ENCODE data around the gene PRKG1.

The PRKG1 gene

DNA sequence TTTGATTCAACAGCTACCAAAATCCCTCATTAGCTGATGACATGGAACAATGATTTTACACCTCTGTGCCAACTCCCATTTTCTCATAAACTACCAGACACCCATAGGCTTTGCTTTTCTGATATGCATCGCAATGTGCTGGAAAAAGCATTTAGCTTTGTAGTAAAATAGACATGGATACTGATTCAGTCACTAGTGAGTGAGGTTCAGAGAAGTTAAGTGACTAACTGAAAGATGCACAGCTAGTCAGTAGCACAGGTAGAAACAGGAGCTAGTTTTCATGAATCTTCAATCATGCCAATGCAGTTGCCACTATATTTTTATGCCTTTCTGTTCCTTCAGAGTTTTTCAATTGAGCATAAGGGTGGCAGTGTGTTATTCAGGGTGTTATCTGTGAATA lies 38.7 kb downstream of the PRKG1 start:
- no peaks in the 10 kb centered on the region for H3K36me3 ChIP-seq (ENCODE audit: control insufficient read depth, insufficient read depth, low read length)

DNA sequence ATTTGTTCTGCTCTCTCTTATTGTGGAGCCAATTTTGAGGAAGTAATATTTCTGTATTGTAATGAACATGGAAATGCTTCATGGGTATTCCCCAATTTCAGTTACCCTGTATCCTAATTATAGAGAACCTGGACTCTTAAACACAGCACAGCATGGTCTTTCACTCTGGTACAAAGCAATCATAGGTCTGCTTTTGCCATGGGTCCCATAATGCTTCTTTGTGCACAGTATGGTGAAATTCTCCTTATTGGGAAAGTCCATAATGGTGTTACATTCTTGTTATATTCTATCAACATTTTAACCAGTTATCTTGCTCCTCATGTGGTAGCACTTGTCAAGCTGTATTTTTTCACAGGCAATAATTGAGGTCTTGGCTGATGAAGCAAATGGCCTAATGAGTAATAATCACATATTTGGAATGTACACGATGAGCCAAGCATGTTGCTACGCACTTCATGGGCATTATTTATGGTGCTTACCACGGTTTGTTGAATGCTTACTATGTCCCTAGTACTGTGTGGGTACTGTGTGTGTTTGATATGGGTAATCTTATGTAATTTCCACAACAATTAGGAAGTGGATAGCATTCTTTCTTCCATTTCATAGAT lies 42.9 kb downstream of the PRKG1 start:
- no peaks in the 10 kb centered on the region for H3K9me3 ChIP-seq (ENCODE audit: control insufficient read depth, low read length)
- H3K4me3 ChIP-seq (ENCODE audit: extremely low read depth, insufficient read depth, low read length, poor library complexity, severe bottlenecking), result no peak overlapping the region
- WGBS, 2 experiments (ENCODE audit: insufficient coverage in 2 of 2), result 82 to 100% methylated on average over 1 to 2 of the region's 3 CpGs
- H3K4me1 ChIP-seq (ENCODE audit: control insufficient read depth, insufficient read depth, low read length, poor library complexity, severe bottlenecking), result no peaks in the 10 kb centered on the region
- H3K36me3 ChIP-seq (ENCODE audit: control insufficient read depth, insufficient read depth, low read length), result no peaks in the 10 kb centered on the region
- H3K27ac ChIP-seq (ENCODE audit: low read depth, low read length, severe bottlenecking), result no peak overlapping the region

More for the DNA sequence above, 38.7 kb downstream of the PRKG1 start:
- WGBS, 2 experiments (ENCODE audit: insufficient coverage in 2 of 2), result 100% methylated on average over 1 of the region's 1 CpG; no CpG with 5 or more reads in 1 of the 2 experiments
- Histone ChIP-seq H3K9me3 (ENCODE audit: control insufficient read depth, low read length) (no peaks in the 10 kb centered on the region), H3K27ac (ENCODE audit: low read depth, low read length, severe bottlenecking) (no peak overlapping the region), H3K4me1 (ENCODE audit: control insufficient read depth, insufficient read depth, low read length, poor library complexity, severe bottlenecking) (no peaks in the 10 kb centered on the region), H3K4me3 (ENCODE audit: extremely low read depth, insufficient read depth, low read length, poor library complexity, severe bottlenecking) (no peak overlapping the region)

DNA sequence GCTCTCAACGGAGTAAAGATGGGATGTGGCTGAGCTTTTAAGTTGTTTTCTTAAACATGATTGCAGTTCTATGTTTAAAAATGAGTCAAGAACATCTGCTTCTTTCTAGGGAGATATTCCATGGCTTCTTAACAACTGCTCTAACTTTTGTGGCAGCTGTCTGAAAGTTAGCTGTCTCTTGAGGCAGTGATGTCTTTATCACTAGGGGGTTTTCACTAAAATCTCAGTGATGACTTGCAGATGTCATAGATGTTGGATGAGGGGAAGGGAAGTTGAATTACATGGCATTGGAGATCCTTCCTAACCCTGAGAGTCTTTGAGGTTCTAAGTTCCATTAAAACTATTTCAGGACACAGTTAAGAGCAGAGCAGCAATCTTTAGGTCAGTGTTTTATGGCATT lies 43.5 kb downstream of the PRKG1 start:
- Histone ChIP-seq H3K9me3 (ENCODE audit: control insufficient read depth, low read length) (no peaks in the 10 kb centered on the region), H3K4me1 (ENCODE audit: control insufficient read depth, insufficient read depth, low read length, poor library complexity, severe bottlenecking) (no peaks in the 10 kb centered on the region), H3K4me3 (ENCODE audit: extremely low read depth, insufficient read depth, low read length, poor library complexity, severe bottlenecking) (no peak overlapping the region), H3K27ac (ENCODE audit: low read depth, low read length, severe bottlenecking) (no peak overlapping the region), H3K36me3 (ENCODE audit: control insufficient read depth, insufficient read depth, low read length) (no peaks in the 10 kb centered on the region)
- WGBS, 2 experiments (ENCODE audit: insufficient coverage in 2 of 2), result no CpG with 5 or more reads among the region's 1 CpG

DNA sequence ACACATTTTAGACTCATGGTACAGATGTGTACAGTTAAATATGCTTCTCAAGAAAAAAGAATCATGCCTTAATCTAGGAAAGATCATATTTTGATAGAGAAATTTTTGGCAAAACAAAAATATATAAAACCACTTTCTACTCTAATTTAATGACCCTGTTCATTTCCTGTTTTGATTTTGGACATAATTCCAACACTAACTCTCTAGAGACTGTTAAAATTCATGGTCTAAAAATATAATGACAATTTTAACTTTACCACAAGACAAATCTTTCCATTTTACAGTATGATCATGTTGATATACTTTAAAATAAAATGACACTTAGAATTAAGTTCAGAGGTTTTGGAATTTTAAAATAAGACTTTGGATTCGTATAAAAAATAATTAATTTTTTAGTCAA lies 45.2 kb downstream of the PRKG1 start:
- Histone ChIP-seq H3K4me1 (ENCODE audit: control insufficient read depth, insufficient read depth, low read length, poor library complexity, severe bottlenecking) (no peaks in the 10 kb centered on the region), H3K9me3 (ENCODE audit: control insufficient read depth, low read length) (no peaks in the 10 kb centered on the region), H3K27ac (ENCODE audit: low read depth, low read length, severe bottlenecking) (no peak overlapping the region), H3K36me3 (ENCODE audit: control insufficient read depth, insufficient read depth, low read length) (no peaks in the 10 kb centered on the region), H3K4me3 (ENCODE audit: extremely low read depth, insufficient read depth, low read length, poor library complexity, severe bottlenecking) (no peak overlapping the region)
- WGBS, 2 experiments (ENCODE audit: insufficient coverage in 2 of 2), result no CpG with 5 or more reads among the region's 1 CpG

DNA sequence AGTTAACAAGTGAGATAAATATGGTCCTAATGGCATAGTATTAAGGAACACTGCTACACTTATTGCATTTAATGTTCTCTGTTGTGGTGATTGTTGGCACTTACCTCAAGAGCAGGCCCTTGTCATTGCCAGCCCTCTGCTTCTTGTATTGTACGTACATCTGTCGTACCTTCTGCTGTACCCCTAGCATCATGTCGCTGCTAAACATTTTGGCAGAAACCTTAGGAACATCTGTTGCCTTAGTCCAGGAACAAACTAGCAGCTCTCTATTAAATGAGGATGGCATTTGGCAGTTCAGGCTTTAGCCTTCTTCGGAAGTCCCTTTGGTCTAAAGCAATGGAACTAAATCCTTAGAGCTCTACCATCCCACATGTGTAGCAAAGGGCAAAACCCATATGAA lies 47.6 kb downstream of the PRKG1 start:
- WGBS, 2 experiments (ENCODE audit: insufficient coverage in 2 of 2), result 81 to 100% methylated on average over 2 to 3 of the region's 4 CpGs
- Histone ChIP-seq H3K4me3 (ENCODE audit: extremely low read depth, insufficient read depth, low read length, poor library complexity, severe bottlenecking) (no peak overlapping the region), H3K36me3 (ENCODE audit: control insufficient read depth, insufficient read depth, low read length) (no peaks in the 10 kb centered on the region), H3K9me3 (ENCODE audit: control insufficient read depth, low read length) (no peaks in the 10 kb centered on the region), H3K4me1 (ENCODE audit: control insufficient read depth, insufficient read depth, low read length, poor library complexity, severe bottlenecking) (no peaks in the 10 kb centered on the region), H3K27ac (ENCODE audit: low read depth, low read length, severe bottlenecking) (no peak overlapping the region)

DNA sequence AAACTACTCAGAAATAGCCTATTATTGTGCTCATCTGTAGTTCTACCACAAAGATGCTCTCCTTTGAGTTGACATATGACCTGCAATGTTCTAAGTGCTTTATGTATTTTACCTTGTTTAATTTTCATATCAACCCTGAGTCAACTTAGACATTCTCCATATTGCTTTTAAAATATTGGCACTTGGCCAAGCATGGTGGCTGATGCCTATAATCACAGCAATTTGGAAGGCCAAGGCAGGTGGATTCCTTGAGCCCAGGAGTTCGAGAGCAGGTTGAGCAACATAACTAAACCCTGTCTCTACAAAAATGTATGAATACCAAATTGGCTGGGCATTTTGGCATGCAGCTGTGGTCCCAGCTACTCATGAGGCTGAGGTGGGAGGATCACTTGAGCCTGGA lies 50.6 kb downstream of the PRKG1 start:
- Histone ChIP-seq H3K4me3 (ENCODE audit: extremely low read depth, insufficient read depth, low read length, poor library complexity, severe bottlenecking) (no peak overlapping the region), H3K36me3 (ENCODE audit: control insufficient read depth, insufficient read depth, low read length) (no peaks in the 10 kb centered on the region), H3K4me1 (ENCODE audit: control insufficient read depth, insufficient read depth, low read length, poor library complexity, severe bottlenecking) (no peaks in the 10 kb centered on the region), H3K9me3 (ENCODE audit: control insufficient read depth, low read length) (no peaks in the 10 kb centered on the region), H3K27ac (ENCODE audit: low read depth, low read length, severe bottlenecking) (no peak overlapping the region)
- WGBS, 2 experiments (ENCODE audit: insufficient coverage in 2 of 2), result 100% methylated on average over 1 of the region's 1 CpG

DNA sequence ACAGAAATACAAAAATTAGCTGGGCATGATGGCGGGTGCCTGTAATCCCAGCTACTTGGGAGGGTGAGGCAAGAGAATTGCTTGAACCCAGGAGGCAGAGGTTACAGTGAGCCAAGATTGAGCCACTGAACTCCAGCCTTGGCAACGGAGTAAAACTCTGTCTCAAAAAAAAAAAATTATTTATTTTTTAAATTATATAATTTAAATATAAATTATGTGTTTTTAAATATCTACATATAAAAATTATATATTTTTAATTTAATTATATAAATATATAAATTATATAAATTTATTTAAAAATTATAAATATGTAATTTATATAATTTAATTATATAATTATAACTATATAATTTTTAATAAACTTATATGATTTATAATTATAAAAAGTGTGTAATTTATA lies 51.2 kb downstream of the PRKG1 start:
- 90% methylated on average over 1 of the region's 2 CpGs; no CpG with 5 or more reads in 1 of the 2 experiments for WGBS, 2 experiments (ENCODE audit: insufficient coverage in 2 of 2)
- no peak overlapping the region for H3K4me3 ChIP-seq (ENCODE audit: extremely low read depth, insufficient read depth, low read length, poor library complexity, severe bottlenecking)
- H3K36me3 ChIP-seq (ENCODE audit: control insufficient read depth, insufficient read depth, low read length), result no peaks in the 10 kb centered on the region
- no peak overlapping the region for H3K27ac ChIP-seq (ENCODE audit: low read depth, low read length, severe bottlenecking)
- H3K9me3 ChIP-seq (ENCODE audit: control insufficient read depth, low read length), result no peaks in the 10 kb centered on the region
- no peaks in the 10 kb centered on the region for H3K4me1 ChIP-seq (ENCODE audit: control insufficient read depth, insufficient read depth, low read length, poor library complexity, severe bottlenecking)

DNA sequence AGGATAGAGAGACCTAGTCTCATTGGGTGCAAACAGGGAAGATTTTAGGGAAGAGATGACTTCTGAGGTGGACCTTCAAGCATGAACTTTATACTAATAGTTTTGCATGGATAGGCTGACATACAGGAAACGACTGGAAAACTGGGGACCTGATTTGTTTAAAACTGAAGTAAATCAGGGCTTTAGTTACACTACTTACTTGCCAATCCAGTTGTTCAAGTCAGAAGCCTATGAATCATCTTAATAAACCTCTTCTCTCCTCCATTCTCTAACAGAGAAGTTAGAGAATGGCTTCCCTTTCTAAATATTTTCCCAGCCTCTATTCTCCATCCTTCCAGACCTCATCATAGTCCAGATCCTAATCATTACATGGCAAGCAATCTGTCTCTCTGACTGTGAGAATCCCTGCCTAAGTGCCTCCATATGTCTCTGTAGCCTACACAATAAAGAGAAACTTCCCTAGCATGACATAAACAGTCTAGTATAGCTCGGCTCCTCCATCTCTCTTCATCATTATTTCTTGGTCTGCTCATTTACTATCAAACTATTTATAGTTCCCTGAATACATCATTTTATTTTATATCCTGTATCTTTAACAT lies 55.8 kb downstream of the PRKG1 start:
- no peak overlapping the region for H3K4me3 ChIP-seq (ENCODE audit: extremely low read depth, insufficient read depth, low read length, poor library complexity, severe bottlenecking)
- no peaks in the 10 kb centered on the region for H3K9me3 ChIP-seq (ENCODE audit: control insufficient read depth, low read length)
- 75 to 89% methylated on average over 1 of the region's 2 CpGs for WGBS, 2 experiments (ENCODE audit: insufficient coverage in 2 of 2)
- no peaks in the 10 kb centered on the region for H3K36me3 ChIP-seq (ENCODE audit: control insufficient read depth, insufficient read depth, low read length)
- no peak overlapping the region for H3K27ac ChIP-seq (ENCODE audit: low read depth, low read length, severe bottlenecking)
- no peaks in the 10 kb centered on the region for H3K4me1 ChIP-seq (ENCODE audit: control insufficient read depth, insufficient read depth, low read length, poor library complexity, severe bottlenecking)

DNA sequence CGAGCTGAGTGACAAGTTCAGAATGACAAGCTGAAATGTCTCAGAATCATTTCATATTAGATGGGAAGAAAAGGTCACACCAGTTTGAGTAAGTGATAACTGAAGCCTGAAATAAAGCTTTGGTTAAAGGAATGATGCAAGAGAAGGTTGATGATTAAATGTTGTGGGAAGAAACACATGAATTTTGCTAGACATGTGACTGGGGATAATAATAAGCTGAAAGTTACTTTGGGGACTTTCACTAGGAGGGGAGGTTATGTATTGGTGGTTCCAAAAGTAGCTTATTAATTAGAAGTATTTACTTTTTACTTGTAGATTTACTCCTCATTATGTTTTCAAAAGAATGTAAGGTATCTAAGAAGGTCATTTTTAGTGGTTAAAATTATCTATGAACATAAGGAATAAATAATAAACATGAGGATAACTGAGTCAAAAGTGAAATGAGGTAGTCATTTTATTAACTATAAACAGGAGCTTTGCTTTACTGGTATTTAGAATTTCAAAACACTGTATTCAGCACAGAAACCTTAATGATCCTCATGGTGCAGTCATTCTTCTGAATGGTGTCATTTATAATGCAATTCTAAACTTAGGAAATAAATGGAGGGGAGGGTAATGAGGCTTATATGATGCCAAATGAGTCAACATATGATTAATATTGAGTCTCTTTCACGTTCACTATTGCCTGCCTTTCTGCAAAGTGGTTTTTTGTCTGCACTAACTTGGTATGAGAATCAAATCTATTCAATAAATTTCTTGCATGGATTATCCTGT lies 63.7 kb downstream of the PRKG1 start:
- H3K9me3 ChIP-seq (ENCODE audit: control insufficient read depth, low read length), result no peaks in the 10 kb centered on the region
- H3K4me3 ChIP-seq (ENCODE audit: extremely low read depth, insufficient read depth, low read length, poor library complexity, severe bottlenecking), result no peak overlapping the region
- no peak overlapping the region for H3K27ac ChIP-seq (ENCODE audit: low read depth, low read length, severe bottlenecking)
- H3K36me3 ChIP-seq (ENCODE audit: control insufficient read depth, insufficient read depth, low read length), result no peaks in the 10 kb centered on the region
- no peaks in the 10 kb centered on the region for H3K4me1 ChIP-seq (ENCODE audit: control insufficient read depth, insufficient read depth, low read length, poor library complexity, severe bottlenecking)
- WGBS, 2 experiments (ENCODE audit: insufficient coverage in 2 of 2), result 82 to 100% methylated on average over 1 of the region's 2 CpGs

DNA sequence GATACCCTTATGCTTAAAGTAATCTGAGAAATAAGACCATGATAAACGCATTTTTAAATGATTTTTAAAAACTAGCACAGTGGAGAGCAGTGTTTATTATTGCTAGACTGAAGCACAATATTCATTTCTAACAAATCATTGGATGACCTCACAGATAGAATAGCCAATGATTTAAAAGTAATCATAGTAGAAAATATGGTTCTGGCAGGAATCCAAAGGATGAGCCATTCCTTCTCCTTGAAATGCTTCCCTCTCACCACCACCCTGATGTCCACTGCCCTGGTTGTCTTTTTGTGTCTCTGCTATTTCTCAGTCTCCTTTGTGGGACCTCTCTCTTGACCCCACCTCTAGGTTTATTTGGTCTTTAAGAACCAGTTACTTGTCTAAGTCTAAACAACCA lies 64.9 kb downstream of the PRKG1 start:
- no peak overlapping the region for H3K4me3 ChIP-seq (ENCODE audit: extremely low read depth, insufficient read depth, low read length, poor library complexity, severe bottlenecking)
- no peaks in the 10 kb centered on the region for H3K36me3 ChIP-seq (ENCODE audit: control insufficient read depth, insufficient read depth, low read length)
- H3K27ac ChIP-seq (ENCODE audit: low read depth, low read length, severe bottlenecking), result no peak overlapping the region
- no peaks in the 10 kb centered on the region for H3K9me3 ChIP-seq (ENCODE audit: control insufficient read depth, low read length)
- no peaks in the 10 kb centered on the region for H3K4me1 ChIP-seq (ENCODE audit: control insufficient read depth, insufficient read depth, low read length, poor library complexity, severe bottlenecking)
- WGBS, 2 experiments (ENCODE audit: insufficient coverage in 2 of 2), result no CpG with 5 or more reads among the region's 1 CpG

DNA sequence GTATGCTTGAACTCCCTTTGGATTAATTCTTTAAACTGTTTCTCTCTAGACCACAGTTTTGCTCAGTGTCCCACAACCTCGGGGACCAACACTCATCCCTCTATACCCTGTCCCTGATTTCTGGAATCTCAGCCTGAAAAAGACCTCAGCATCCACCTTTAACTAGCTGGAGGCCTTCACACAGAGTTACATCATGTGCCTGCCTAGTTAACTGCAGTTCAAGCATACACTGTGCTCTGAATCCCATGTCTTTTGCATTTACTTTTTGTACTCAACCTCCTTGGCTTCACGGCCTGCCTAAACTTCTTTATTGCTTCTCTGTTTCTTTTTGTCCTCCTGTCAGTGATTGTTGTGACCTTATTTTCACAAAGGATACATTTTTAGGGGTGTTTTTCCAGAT lies 66.7 kb downstream of the PRKG1 start:
- no peaks in the 10 kb centered on the region for H3K36me3 ChIP-seq (ENCODE audit: control insufficient read depth, insufficient read depth, low read length)
- H3K4me3 ChIP-seq (ENCODE audit: extremely low read depth, insufficient read depth, low read length, poor library complexity, severe bottlenecking), result no peak overlapping the region
- H3K27ac ChIP-seq (ENCODE audit: low read depth, low read length, severe bottlenecking), result no peak overlapping the region
- 82 to 89% methylated on average over 2 of the region's 2 CpGs for WGBS, 2 experiments (ENCODE audit: insufficient coverage in 2 of 2)
- H3K9me3 ChIP-seq (ENCODE audit: control insufficient read depth, low read length), result no peaks in the 10 kb centered on the region
- no peaks in the 10 kb centered on the region for H3K4me1 ChIP-seq (ENCODE audit: control insufficient read depth, insufficient read depth, low read length, poor library complexity, severe bottlenecking)
